HG02870 (cell line): ENCODE results near the gene PODXL2.

Experiments
- ATAC-seq: cut with Tn5 transposase; IDR thresholded peaks from one replicate; pipeline ENCODE4 v1.9.1; 2021; ENCODE audit warnings: mild to moderate bottlenecking, moderate library complexity; ENCODE audit not compliant: unreplicated experiment

Gene PODXL2, protein sequence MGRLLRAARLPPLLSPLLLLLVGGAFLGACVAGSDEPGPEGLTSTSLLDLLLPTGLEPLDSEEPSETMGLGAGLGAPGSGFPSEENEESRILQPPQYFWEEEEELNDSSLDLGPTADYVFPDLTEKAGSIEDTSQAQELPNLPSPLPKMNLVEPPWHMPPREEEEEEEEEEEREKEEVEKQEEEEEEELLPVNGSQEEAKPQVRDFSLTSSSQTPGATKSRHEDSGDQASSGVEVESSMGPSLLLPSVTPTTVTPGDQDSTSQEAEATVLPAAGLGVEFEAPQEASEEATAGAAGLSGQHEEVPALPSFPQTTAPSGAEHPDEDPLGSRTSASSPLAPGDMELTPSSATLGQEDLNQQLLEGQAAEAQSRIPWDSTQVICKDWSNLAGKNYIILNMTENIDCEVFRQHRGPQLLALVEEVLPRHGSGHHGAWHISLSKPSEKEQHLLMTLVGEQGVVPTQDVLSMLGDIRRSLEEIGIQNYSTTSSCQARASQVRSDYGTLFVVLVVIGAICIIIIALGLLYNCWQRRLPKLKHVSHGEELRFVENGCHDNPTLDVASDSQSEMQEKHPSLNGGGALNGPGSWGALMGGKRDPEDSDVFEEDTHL

DNA sequence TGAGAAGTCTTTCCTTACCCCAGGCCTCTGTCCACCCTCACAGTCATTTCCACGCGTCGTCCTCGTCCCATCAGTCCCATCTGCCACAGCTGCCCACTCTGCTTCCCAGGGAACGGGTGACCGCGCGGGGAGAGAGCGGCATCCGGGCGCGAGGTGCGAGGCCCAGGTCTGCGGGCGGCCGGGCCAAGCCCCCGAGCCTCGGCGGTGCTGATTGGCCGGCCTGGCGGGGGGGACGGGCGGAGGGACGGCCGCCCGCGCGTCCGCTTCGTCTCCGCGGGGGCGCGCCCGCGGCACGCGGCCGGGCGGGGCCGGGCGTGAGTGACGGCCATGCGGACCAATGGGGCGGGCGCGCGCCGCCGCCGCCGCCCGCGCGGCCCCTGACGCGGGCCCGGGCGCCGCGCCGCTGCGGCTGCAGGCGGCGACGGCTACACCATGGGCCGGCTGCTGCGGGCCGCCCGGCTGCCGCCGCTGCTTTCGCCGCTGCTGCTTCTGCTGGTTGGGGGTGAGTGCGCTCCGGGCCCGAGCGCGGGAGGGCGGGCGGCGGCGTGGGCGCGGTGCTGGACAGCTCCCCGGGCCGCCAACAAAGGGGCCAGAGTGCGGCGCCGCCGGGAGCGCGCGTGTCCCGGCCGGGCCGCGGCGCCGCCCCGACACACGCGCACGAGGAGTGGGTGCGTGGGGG lies at the start of gene PODXL2:
Gene PODXL2 (plus strand): TSS at position 398 of the 679 bp plus-strand sequence. CDS start 35 bp downstream, at position 433.
- ATAC-seq, result peak; percentile 58

DNA sequence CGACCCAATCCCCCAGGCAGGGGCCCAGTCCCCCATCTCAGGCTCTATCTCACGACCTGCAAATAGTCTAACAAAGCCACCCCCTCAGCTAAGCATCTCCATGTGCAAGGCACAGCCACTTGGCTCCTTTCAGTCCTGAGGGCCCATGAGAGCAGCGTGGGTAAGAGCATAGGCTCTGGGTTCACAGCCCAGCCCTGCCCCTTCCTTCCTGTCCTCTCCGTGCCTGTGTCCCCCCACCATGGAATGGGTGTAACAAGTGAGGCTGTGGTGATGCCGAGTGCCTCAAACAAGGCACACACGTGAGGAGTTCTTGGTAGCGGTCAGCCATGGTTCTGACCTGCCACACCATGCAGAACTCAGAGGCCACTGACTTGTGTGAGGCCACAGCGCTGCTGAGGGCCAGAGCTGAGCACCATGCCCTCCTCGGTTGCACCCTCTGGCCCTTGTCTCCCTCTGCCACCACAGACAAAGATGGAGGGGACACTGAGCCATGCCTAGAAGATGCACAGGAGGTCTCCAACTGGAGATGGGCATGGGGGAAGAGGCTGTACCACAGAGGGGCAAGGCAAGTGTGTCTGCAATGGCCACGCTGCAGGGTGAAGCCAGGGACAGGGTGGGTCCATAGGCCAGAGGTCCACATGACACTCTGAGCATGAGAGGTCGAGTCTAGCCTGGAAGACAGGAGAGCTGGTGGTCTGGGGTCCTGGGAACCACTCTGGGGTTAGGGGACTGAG lies 48.5 kb upstream of the PODXL2 start:
- ATAC-seq, result no peak

DNA sequence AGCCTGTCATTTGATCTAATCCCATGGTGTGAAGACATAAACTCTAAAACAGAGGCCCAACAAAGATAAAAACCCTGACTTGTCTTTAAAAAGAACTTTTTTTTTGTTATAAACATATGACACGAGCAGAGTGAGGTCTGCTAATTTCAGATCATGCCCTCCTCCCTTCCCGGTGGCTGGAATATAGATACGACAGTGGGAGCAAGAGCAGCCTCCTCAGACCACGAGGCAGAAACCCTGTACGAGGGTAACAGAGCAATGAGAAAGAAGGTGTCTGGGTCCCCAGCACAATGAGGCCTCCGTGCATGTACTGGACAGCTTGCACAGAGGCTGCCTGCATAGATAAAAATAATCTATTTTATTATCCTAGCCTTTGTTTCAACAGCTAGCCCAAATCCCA lies 44.3 kb upstream of the PODXL2 start:
- no peak for ATAC-seq

DNA sequence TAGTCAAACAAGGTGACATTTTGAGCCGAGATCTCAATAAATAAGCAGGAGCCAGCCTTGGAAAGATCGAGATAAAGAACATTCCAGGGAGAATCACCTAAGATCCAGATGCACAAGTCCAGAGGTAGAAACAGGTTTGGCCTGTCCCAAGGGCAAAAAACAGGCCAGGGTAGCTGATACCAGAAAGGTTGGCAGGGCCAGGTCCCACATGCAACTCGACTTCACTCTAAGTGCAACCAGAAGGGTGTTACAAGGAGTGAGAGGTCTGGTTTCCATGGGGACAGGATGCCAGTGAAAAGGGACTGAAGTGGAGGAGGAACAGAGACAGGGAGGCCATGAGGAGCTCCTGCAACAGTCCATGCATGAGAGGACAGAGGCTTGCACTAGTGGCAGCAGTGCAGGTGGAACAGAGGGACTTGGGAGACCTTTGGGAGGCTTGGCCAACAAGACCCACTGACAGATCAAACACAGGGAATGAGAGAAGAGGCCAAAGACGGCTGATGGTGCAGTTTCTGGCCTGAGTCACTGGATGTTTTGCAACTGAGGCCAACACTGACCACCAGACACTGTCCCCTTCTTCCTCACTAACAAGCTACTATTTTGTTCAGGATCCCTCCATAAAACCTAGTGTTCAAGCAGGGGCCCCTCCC lies 43.7 kb upstream of the PODXL2 start:
- no peak for ATAC-seq

DNA sequence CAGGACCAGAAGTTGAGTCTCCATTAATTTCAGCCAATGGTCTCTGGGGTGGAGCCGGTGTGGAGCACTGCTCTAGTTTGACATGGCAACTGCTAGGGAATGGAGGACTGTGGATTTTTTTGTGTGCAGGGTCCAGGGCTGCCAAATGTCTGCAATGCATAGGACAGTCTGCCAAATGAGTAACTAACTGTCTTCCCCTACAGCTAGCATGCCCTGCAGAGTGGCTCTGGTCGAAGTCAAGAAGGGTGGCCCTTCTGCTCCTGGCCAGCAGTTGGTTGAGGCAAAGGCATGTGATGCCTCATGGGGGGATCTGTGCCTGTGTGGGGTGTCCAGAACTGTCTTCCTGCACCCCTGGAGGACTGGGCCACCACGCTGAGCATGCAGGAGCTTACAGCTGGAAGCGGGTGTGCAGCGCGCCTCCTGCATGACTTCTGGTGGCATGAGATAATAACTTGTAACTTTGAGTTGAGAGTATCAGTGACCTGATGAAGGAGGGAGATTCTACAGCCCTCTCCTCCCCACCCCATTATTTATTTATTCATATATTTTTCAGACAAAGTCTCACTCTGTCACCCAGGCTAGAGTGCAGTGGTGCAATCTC lies 43.1 kb upstream of the PODXL2 start:
- no peak for ATAC-seq

DNA sequence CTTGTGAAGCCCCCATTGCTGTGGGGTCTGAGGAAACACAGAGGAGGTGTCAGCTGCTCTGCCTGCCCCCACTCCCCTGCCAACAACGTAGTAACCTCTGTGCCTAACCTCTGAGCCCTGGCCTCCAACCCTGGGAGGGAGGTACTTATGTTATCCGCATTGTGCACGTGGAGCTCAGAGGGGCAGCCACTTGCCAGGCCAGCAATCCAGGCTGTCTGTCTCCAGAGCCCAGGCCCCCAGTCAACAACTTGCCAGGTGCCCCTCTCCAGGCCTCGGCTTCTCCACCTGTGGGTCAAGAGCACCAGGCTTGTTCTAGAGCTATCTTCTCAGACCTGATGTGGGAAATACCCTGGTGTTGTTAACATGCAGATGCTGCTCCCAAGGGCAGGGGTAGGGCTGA lies 41.1 kb upstream of the PODXL2 start:
- ATAC-seq, result no peak

DNA sequence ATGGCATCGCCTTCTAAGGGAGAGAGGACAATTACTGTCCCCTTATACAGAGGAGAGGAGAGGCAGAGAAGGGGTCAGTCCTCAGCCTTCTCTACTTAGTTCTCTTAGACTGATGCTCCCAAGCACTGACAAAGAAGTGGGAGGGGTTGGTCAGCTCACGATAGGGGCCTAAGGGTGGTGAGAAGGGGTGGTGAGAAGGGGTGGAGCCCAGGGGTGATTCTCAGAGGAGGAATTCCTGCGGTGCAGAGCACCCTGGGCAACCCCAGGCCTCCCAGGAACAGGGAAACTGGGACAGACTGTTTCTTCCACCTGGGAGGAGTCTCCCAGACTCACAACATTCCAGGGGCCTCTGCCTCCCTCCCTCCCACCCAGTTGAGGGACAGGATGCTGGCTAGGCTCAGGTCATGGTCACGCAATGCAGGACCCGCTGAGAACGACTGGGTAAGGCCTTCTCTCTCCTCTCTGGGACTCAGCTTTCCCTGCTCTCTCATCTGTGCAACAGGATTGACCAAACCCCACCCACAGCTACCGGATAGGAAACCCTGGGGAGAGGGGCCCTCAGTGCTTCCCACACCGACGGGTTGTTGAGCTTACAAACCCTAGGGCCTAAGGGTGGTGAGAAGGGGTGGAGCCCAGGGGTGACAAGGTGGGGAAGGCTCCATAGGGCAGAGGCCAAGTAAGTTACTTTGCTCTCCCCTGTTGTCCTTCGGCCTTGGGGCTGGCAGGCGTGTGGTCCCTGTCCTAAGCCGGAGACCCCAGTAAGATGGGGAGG lies 40.0 kb upstream of the PODXL2 start:
- no peak for ATAC-seq

DNA sequence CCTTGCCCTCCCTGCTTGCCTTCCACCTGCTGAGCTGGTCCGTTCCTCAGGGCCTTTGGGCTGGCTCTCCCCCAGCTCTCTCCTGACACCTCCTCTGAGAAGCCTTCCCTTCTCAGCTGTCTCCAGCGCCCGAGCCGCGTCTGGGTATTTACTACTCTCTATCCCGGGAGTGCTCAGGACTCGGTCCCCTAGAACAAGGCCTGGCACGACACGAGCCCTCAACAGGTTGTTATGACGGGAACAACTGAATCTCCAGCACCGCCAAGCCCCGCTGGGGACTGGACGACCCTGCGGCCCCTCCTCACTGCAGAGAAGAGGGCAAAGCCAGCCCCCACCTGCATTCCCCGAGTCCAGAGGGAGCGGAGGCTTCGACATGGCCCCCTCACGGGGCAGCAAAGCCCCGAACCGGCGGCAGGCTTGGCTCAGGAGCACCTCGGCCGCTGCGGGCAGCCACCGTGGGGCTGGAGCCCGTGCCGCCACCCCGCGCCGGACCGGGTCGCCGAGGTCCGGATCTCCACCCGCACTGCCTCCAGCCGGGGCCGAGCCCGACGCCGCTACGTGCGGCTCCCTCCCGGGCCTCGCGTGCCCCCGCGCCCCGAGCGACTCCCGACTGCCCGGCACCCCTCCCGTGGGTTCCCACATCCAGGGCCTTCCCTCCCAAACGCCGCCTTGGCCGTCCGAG lies 39.2 kb upstream of the PODXL2 start:
- ATAC-seq, result no peak

DNA sequence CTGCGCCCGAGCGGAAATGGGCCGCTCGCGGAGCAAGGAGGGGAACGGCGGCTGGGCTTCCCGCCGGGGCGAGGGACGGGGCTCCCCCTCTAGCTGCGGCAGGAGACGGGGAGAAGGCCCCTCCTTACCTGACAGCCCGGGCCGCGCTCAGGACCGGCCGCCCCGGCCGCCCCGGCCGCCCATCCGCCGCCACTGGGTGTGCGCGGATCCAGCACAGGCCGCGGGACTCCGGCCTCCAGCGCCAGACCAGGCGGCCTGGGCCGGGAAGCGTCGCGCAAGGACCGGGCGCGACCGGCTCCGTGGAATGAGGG lies 38.7 kb upstream of the PODXL2 start:
- ATAC-seq, result peak; percentile 24

DNA sequence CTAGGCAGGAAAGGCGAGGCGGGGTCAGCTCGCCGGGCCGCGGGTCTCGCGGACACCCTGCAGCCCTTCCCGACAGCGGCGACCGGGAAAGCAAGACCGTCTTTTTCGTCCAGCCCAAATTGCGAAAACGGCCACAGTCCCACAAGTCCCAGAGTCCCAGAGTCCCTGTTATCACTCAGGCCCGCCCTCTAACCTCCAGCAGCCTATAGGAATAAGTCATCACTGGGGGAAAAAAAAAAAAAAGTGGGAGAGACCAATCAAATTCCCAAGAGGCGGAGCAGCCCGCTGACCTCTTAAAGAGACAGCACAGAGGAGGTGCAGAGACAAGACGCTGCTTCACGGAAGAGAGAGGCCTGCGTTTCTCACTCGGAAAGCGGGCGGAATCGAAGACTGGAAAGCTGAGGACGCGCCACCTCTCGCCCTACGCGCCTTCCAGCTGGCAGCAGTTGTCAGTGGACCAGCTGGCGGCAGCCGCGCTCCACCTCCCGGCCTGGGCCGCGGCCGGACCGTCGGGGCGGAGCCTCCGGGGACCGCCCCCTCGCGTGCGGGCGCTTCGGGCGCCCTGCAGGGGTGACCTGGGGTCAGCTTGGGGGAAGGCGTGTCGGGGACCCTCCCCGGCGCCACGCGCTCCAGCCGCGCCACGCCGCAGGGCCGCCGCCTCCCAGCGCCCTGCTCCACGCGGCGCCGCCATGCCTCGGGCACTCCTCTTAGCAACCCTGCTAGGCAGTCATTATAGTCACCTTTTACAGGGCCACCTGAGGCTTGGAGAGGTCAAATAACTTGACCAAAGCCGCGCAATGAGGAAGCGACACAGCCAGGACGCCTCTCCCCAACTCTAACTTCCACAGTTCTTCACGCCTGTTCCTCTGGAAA lies 38.2 kb upstream of the PODXL2 start, which contains the start of gene TPRA1:
Gene TPRA1 (minus strand): TSS at position 141 of the 873 bp plus-strand sequence. CDS start 10,587 bp downstream, outside the sequence.
- peak; percentile 77 for ATAC-seq

DNA sequence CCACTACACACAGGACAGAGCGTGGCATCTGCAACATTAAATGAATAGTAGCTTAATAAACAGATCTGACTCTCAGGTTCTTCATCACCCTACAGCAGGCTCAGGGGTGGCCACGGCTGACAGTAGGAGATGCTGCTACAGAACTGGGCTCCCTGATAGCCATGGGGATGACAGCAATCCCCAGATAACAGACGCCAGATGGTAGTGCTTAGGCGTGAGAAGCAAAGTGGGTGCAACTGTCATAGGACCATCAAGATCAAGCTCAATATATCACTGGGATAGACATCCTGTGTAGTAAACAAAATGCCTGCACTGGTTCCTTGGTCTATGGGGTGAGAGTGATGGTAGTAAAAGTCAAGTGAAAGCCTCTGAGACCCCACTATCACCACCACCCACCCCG lies 35.8 kb upstream of the PODXL2 start:
- no peak for ATAC-seq

DNA sequence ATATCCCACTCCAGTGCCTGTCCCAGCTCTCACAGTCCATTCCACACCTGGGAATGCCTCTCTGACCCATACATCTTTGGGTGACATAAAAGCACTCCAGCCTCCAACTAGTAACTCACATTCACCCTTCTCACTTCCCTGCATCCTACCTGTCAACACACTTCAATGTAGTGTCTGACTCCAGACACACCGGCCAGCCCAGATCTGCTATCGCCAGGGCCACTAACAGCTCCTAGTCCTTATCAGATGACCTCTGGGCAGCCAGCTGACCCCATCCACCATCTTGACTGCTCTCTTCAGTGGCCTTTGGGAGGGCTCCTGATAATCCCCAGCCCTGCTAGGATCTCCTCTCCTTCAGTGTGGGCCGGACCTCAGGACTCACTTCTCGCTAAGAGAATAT lies 33.7 kb upstream of the PODXL2 start:
- ATAC-seq, result no peak

DNA sequence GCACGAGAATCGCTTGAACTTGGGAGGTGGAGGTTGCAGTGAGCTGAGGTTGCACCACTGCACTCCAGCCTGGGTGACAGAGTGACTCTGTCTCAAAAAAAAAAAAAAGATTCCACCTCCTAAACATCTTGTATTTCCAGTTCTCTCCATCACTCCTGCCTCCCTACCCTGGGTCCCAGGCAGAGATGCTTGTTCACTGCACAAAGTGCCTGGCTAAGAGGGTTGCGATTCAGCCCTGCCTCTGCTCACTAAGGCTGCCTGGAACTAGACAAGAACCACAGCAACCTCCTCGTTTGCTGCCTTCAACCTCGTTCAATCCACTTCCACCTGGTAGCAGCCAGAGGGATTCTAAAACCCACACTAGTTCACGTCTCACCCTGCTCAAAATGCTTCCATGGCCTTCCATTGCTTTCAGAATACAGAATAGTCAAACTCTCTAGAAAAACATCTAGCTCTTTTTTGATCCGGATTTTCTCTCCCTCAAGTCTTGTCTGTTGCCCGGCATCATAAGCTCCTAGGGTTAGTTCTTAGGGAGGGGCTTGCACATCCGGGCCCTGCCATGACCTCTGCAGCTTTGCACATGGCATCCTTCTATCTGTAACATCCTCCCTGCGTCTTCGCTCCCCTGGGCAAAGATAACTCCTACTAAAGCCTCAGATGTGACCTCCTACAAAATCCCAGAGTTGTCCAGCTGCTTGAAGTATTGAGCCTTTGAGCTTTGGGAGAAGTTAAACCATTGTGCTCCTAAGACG lies 31.8 kb upstream of the PODXL2 start:
- ATAC-seq, result no peak

DNA sequence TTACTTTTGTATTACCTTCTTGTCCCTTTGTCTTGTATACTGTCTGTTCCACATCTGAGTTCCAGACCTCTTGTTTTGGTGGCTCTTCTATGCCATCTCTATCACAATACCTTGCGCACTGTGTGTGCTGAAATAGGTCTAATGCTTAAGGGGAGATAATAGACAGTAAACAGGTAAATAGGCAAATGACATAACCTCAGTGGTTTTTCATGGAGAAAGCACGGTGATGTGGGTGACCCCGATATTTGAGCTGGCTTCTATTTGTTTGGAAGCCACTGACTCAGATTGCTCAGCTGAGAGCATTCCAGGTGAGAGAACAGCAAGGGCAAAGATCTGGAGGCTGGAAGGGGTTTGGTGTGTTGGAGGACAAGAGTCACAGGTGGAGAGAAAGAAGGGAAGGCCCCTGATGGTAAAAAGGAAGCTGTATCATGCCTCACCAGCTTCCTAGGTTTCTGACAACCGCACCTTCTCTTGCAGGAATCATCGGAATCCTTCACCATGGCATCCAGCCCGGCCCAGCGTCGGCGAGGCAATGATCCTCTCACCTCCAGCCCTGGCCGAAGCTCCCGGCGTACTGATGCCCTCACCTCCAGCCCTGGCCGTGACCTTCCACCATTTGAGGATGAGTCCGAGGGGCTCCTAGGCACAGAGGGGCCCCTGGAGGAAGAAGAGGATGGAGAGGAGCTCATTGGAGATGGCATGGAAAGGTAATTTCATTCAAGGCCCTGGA lies 30.0 kb upstream of the PODXL2 start:
- no peak for ATAC-seq

DNA sequence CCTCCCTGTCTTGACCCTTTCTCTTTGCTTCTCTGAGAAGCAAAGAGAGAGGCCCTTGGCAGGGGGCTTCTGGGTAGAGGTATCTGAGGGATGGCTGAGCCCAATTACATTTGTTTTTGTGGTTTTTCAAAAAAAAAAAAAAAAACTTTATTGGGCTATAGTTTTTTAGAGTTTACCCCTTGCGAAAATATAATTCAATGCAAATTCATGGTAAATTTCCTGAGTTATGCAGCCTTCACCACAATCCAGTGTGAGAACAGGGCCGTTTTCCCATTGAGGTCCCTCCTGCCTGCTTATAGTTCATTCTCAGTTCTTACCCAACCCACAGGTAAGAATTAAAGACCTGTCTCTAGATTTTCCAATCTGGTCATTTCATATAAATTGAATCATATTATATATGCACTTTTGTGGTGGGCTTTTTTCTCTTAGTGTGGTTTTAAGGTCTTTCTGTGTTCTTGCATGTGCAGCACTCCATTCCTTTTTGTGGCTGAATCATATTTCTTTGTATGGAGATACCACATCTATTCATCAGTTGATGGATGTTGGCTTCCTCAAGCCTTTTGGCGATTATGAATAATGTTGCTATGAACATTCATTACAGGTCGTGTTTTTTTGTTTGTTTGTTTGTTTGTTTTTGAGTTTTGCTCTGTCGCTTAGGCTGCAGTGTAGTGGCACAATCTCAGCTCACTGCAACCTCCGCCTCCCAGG lies 28.1 kb upstream of the PODXL2 start:
- no peak for ATAC-seq

DNA sequence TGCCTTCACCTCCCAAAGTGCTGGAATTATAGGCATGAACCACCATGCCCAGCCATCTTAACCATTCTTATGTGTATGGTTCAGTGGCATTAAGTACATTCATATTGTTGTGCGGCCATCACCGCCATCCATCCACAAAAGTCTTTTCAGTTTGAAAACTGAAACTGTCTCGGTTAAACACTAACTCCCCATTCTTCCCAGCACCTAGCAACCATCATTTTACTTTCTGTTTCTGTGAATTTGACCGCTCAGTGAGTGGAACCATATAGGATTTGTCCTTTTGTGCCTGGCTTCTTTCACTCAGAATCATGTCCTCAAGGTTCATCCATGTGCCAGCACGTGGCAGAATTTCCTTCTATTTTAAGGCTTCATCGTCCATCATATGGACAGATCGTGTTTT lies 24.9 kb upstream of the PODXL2 start:
- no peak for ATAC-seq
